WTC11 (cell line): Measurements from ENCODE around the gene SEC31B. TPM values are rescaled to one million over a fixed set of nuclear protein-coding genes. Genes with fewer than 3 reads are reported as not detected.

Experiments used
- ATAC-seq: fragments of 200-7000 bp; cut with Tn5 transposase; 2 replicates; pipeline ENCODE4 v1.10.0; 2021; ENCODE audit warnings: mild to moderate bottlenecking, moderate library complexity
- CTCF ChIA-PET: fragments of 300-600 bp; sonication (Branson Sonifier 250); formaldehyde crosslinking; loops from one replicate; lab custom pipeline; 2021; ENCODE audit warnings: antibody characterized with exemption; lab: Charles Lee
- POLR2A ChIA-PET: fragments of 350-600 bp; sonication (Branson Sonifier 250); formaldehyde crosslinking; loops from one replicate; lab custom pipeline; 2021; ENCODE audit warnings: antibody characterized with exemption; lab: Charles Lee
- DNase-seq: peaks from one replicate; pipeline ENCODE4 v3.0.0; 2021; ENCODE audit warnings: low spot score
- H3K27ac Mint-ChIP-seq: 2 replicates; pipeline ENCODE4 v1.8.0; 2021; ENCODE audit warnings: mixed read lengths
- H3K27me3 Mint-ChIP-seq: 2 replicates; pipeline ENCODE4 v1.8.0; 2021; ENCODE audit warnings: low read depth, mild to moderate bottlenecking, moderate library complexity, mixed read lengths
- H3K36me3 Mint-ChIP-seq: 2 replicates; pipeline ENCODE4 v1.8.0; 2021; ENCODE audit warnings: mixed read lengths
- H3K4me1 Mint-ChIP-seq: 2 replicates; pipeline ENCODE4 v1.8.0; 2022; ENCODE audit warnings: mixed read lengths
- H3K4me3 Mint-ChIP-seq: 2 replicates; pipeline ENCODE4 v1.8.0; 2021; ENCODE audit warnings: mild to moderate bottlenecking, moderate library complexity, mixed read lengths
- H3K9me3 Mint-ChIP-seq: 2 replicates; pipeline ENCODE4 v1.8.0; 2021; ENCODE audit warnings: mixed read lengths
- ATF1 ChIP-seq: sonication (generic); formaldehyde crosslinking; IDR thresholded peaks from 2 replicates; pipeline ENCODE4 v1.8.1; 2023; ENCODE audit warnings: mild to moderate bottlenecking, moderate library complexity, missing genetic modification reagents
- CDX4 ChIP-seq: fragments of 250-450 bp; sonication (Bioruptor Pico); IDR thresholded peaks from 2 replicates; pipeline ENCODE4 v1.9.0; 2021; ENCODE audit warnings: moderate library complexity, mild to moderate bottlenecking, inconsistent platforms, borderline replicate concordance
- CTCF ChIP-seq: fragments of 200-600 bp; IDR thresholded peaks from 2 replicates; pipeline ENCODE4 v1.8.0; 2022; ENCODE audit warnings: antibody characterized with exemption
- ERG ChIP-seq: fragments of 250-450 bp; sonication (Bioruptor Pico); IDR thresholded peaks from 2 replicates; pipeline ENCODE4 v1.8.0; 2021; ENCODE audit warnings: mild to moderate bottlenecking
- ETV6 ChIP-seq: sonication (generic); formaldehyde crosslinking; IDR thresholded peaks from 2 replicates; pipeline ENCODE4 v1.8.1; 2022; ENCODE audit warnings: mild to moderate bottlenecking, missing genetic modification reagents
- GRHL2 ChIP-seq: fragments of 250-450 bp; sonication (Bioruptor Pico); IDR thresholded peaks from 2 replicates; pipeline ENCODE4 v1.8.0; 2022; ENCODE audit warnings: mild to moderate bottlenecking, moderate library complexity; ENCODE audit not compliant: insufficient replicate concordance, severe bottlenecking
- IRF1 ChIP-seq: sonication (generic); formaldehyde crosslinking; IDR thresholded peaks from 2 replicates; pipeline ENCODE4 v1.8.0; 2023; ENCODE audit warnings: missing genetic modification reagents
- JUN ChIP-seq: sonication (generic); formaldehyde crosslinking; IDR thresholded peaks from 2 replicates; pipeline ENCODE4 v1.8.0; 2023; ENCODE audit warnings: mild to moderate bottlenecking, missing genetic modification reagents
- NR3C1 ChIP-seq: sonication (generic); formaldehyde crosslinking; conservative IDR thresholded peaks from 2 replicates; pipeline ENCODE4 v1.8.1; 2023; ENCODE audit warnings: low read depth, mild to moderate bottlenecking, missing genetic modification reagents
- RELA ChIP-seq: sonication (generic); formaldehyde crosslinking; IDR thresholded peaks from 2 replicates; pipeline ENCODE4 v1.8.1; 2022; ENCODE audit warnings: missing genetic modification reagents, mild to moderate bottlenecking, borderline replicate concordance
- RORB ChIP-seq: fragments of 250-450 bp; sonication (Bioruptor Pico); IDR thresholded peaks from 2 replicates; pipeline ENCODE4 v1.9.0; 2021; ENCODE audit warnings: mild to moderate bottlenecking
- SMAD3 ChIP-seq: sonication (generic); formaldehyde crosslinking; IDR thresholded peaks from 2 replicates; pipeline ENCODE4 v1.8.0; 2022; ENCODE audit warnings: missing genetic modification reagents, mild to moderate bottlenecking, borderline replicate concordance
- SMAD4 ChIP-seq: sonication (generic); formaldehyde crosslinking; IDR thresholded peaks from 2 replicates; pipeline ENCODE4 v1.8.0; 2022; ENCODE audit warnings: mild to moderate bottlenecking, missing genetic modification reagents
- ZNF121 ChIP-seq: sonication (generic); formaldehyde crosslinking; IDR thresholded peaks from 2 replicates; pipeline ENCODE4 v1.8.0; 2023; ENCODE audit warnings: missing genetic modification reagents
- ZNF138 ChIP-seq: sonication (generic); formaldehyde crosslinking; conservative IDR thresholded peaks from 2 replicates; pipeline ENCODE4 v1.8.1; 2022; ENCODE audit warnings: mild to moderate bottlenecking, moderate library complexity, missing genetic modification reagents
- ZSCAN18 ChIP-seq: fragments of 250-450 bp; sonication (Bioruptor Pico); IDR thresholded peaks from 2 replicates; pipeline ENCODE4 v2.1.2; 2022; ENCODE audit warnings: mild to moderate bottlenecking, moderate library complexity
- total RNA-seq: library from RNA; stranded (reverse); gene quantifications from 3 replicates; pipeline ENCODE4 v1.2.3, GENCODE V29; 2021

Gene SEC31B
- total RNA-seq, 1 experiment from 2014 or later = 6.7 TPM

- POLR2A ChIA-PET = interaction anchor here (0.6 kb wide), 1 partner anchor 192 kb away, joined by 5 read pairs; no protein-coding TSS in a partner anchor
- no peak overlapping the region for H3K4me3 Mint-ChIP-seq
Observed at GRCh38 chr10:100520811-100521210, 1.1 kb upstream of the SEC31B start.

GRCh38 chr10:100518761-100519241 lies 860 bp downstream of the SEC31B start:
- ChIA-PET CTCF (interaction anchor here (0.6 to 4.1 kb wide), 80 partner anchors 9 to 907 kb away, joined by 3 to 134 read pairs (median 5); partner anchors contain the start of genes BLOC1S2, HIF1AN, NDUFB8 and SCD), POLR2A (interaction anchor here (0.6 kb wide), 1 partner anchor 17 kb away, joined by 3 read pairs; the partner anchor contains the start of gene HIF1AN)
- Mint-ChIP-seq H3K9me3 (no peaks in the 10 kb centered on the region), H3K36me3 (no peaks in the 10 kb centered on the region; the same call in none of the 2 replicates), H3K4me1 (0 out of 2 replicates have a peak, but pooled peaks cover 8% of the 10 kb centered on the region), H3K27me3 (peaks cover 42% of the 10 kb centered on the region), H3K4me3 (peak overlapping the region; percentile 91), H3K27ac (no peak overlapping the region)
- peak; percentile 36 for ATAC-seq
- no peak for TF ChIP-seq NR3C1 (CRISPR knock-in tag)
- TF ChIP-seq SMAD4 = no peak
- peak; percentile 56; the same call in 1 of the 2 replicates for TF ChIP-seq CTCF
- TF ChIP-seq ZSCAN18 (CRISPR knock-in tag) = no peak
- TF ChIP-seq RORB (CRISPR knock-in tag) = no peak
- peak; percentile 69 for DNase-seq

More at GRCh38 chr10:100520811-100521210, 1.1 kb upstream of the SEC31B start:
- H3K27ac Mint-ChIP-seq = no peak overlapping the region
- H3K27me3 Mint-ChIP-seq = peaks cover 39% of the 10 kb centered on the region
- ATAC-seq = no peak
- no peaks in the 10 kb centered on the region for H3K9me3 Mint-ChIP-seq
- H3K36me3 Mint-ChIP-seq = peaks cover 13% of the 10 kb centered on the region
- TF ChIP-seq IRF1 = no peak
- no peak for TF ChIP-seq ZNF121 (CRISPR knock-in tag)
- TF ChIP-seq ZNF138 (CRISPR knock-in tag) = no peak
- TF ChIP-seq ETV6 (CRISPR knock-in tag) = no peak
- TF ChIP-seq RELA (CRISPR knock-in tag) = no peak
- no peak for TF ChIP-seq CDX4 (CRISPR knock-in tag)
- TF ChIP-seq GRHL2 (CRISPR knock-in tag) = no peak
- no peak for TF ChIP-seq ATF1 (CRISPR knock-in tag)
- TF ChIP-seq SMAD3 (CRISPR knock-in tag) = no peak
- TF ChIP-seq JUN (CRISPR knock-in tag) = no peak
- no peak for TF ChIP-seq ZSCAN18 (CRISPR knock-in tag)
- no peak for TF ChIP-seq ERG
- TF ChIP-seq, all 79 proteins: peak for 0
- DNase-seq = no peak
- H3K4me1 Mint-ChIP-seq = 0 out of 2 replicates have a peak, but pooled peaks cover 8% of the 10 kb centered on the region
- CTCF ChIA-PET = interaction anchor here (1.2 to 3.4 kb wide), 3 partner anchors 15 to 224 kb away, joined by 3 to 11 read pairs (median 8); partner anchors contain the start of gene HIF1AN
